Activated CD8-positive, alpha-beta memory T cell treated with anti-CD3 and anti-CD28 coated beads for 24 hours (primary cell): Measurements from ENCODE around the gene CD2BP2.
"Not testable (repeated sequence)": the region's sequence is repeated elsewhere in the genome, so short reads cannot be mapped to it uniquely, and the experiment has no call there.

Experiments
- DNase-seq: peaks from one replicate; pipeline ENCODE4 v3.0.0-alpha.2; 2020

CD2BP2 gene

GRCh38 chr16:30355144-30355953 lies at the start of gene CD2BP2:
TSS of gene CD2BP2 (minus strand) at chr16:30355308. CDS start at chr16:30354681, 627 bp downstream.
- DNase-seq, result peak; percentile 90

- DNase-seq, result no peak
Observed at GRCh38 chr16:30401768-30402425, 46.8 kb upstream of the CD2BP2 start.

- DNase-seq, result no peak
Observed at GRCh38 chr16:30399435-30400186, 44.5 kb upstream of the CD2BP2 start.

GRCh38 chr16:30398661-30399434 lies 43.7 kb upstream of the CD2BP2 start:
- no peak for DNase-seq

- no peak for DNase-seq
Observed at GRCh38 chr16:30397776-30398660, 42.9 kb upstream of the CD2BP2 start.

- DNase-seq, result no peak
Observed at GRCh38 chr16:30397056-30397455, 41.9 kb upstream of the CD2BP2 start.

GRCh38 chr16:30396627-30397026 lies 41.5 kb upstream of the CD2BP2 start:
- DNase-seq, result not testable (repeated sequence)

GRCh38 chr16:30395992-30396585 lies 41.0 kb upstream of the CD2BP2 start:
- DNase-seq, result no peak

- peak; percentile 88 for DNase-seq
Observed at GRCh38 chr16:30395155-30395991, 40.3 kb upstream of the CD2BP2 start, which contains the start of gene ZNF48. TSS of gene ZNF48 (plus strand) at chr16:30395420. CDS start at chr16:30395795, 375 bp downstream.

- DNase-seq, result no peak
Observed at GRCh38 chr16:30394592-30395154, 39.6 kb upstream of the CD2BP2 start.

GRCh38 chr16:30383521-30383920 lies 28.4 kb upstream of the CD2BP2 start:
- no peak for DNase-seq

GRCh38 chr16:30382111-30382881 lies 27.2 kb upstream of the CD2BP2 start, which contains the start of gene SEPTIN1:
TSS of gene SEPTIN1 (minus strand) at chr16:30382561. CDS start at chr16:30382542, 19 bp downstream.
- DNase-seq, result peak; percentile 89

GRCh38 chr16:30381291-30382041 lies 26.4 kb upstream of the CD2BP2 start:
- DNase-seq, result no peak

GRCh38 chr16:30380803-30381208 lies 25.7 kb upstream of the CD2BP2 start:
- no peak for DNase-seq

GRCh38 chr16:30380072-30380802 lies 25.1 kb upstream of the CD2BP2 start:
- DNase-seq, result no peak

- no peak for DNase-seq
Observed at GRCh38 chr16:30379158-30379783, 24.2 kb upstream of the CD2BP2 start.
